MM.1S (cell line): ENCODE data around the gene PLEKHB1.
"Not testable (repeated sequence)": the region's sequence is repeated elsewhere in the genome, so short reads cannot be mapped to it uniquely, and the experiment has no call there.

ENCODE experiments used
- DNase-seq: peaks from one replicate; pipeline ENCODE4 v3.0.0-alpha.2; 2015
- H2AFZ ChIP-seq: fragments of 300-600 bp; sonication (generic); 2 replicates; pipeline ENCODE4 v1.6.0; 2016; ENCODE audit warnings: antibody characterized with exemption, low read length
- H3F3A ChIP-seq: fragments of 300-600 bp; sonication (generic); 2 replicates; pipeline ENCODE4 v1.6.1; 2016; ENCODE audit warnings: mild to moderate bottlenecking, antibody characterized with exemption, low read length, moderate library complexity, mixed read lengths; ENCODE audit not compliant: insufficient read depth
- H3K27ac ChIP-seq: fragments of 300-600 bp; sonication (generic); 2 replicates; pipeline ENCODE4 v1.5.1; 2016; ENCODE audit warnings: mild to moderate bottlenecking, low read length
- H3K27me3 ChIP-seq: fragments of 300-600 bp; sonication (generic); replicated peaks from 2 replicates; pipeline ENCODE4 v1.6.0; 2016; ENCODE audit warnings: low read length; ENCODE audit not compliant: insufficient read depth
- H3K36me3 ChIP-seq: fragments of 300-600 bp; sonication (generic); replicated peaks from 2 replicates; pipeline ENCODE4 v1.6.1; 2016; ENCODE audit warnings: mild to moderate bottlenecking, low read length, mixed read lengths; ENCODE audit not compliant: insufficient read depth
- H3K4me1 ChIP-seq: fragments of 300-600 bp; sonication (generic); 2 replicates; pipeline ENCODE4 v1.6.1; 2016; ENCODE audit warnings: low read length, mixed read lengths
- H3K4me2 ChIP-seq: fragments of 300-600 bp; sonication (generic); 2 replicates; pipeline ENCODE4 v1.6.0; 2016; ENCODE audit warnings: low read depth, low read length
- H3K4me3 ChIP-seq: fragments of 300-600 bp; sonication (generic); 2 replicates; pipeline ENCODE4 v1.5.1; 2016; ENCODE audit warnings: low read length, mixed read lengths
- H3K79me2 ChIP-seq: fragments of 300-600 bp; sonication (generic); 2 replicates; pipeline ENCODE4 v1.6.1; 2016; ENCODE audit warnings: mixed run types, low read length, mixed read lengths
- H3K9ac ChIP-seq: fragments of 300-600 bp; sonication (generic); 2 replicates; pipeline ENCODE4 v1.6.1; 2016; ENCODE audit warnings: low read length, mixed read lengths
- H3K9me2 ChIP-seq: fragments of 300-600 bp; sonication (generic); replicated peaks from 2 replicates; pipeline ENCODE4 v1.6.1; 2016; ENCODE audit warnings: mild to moderate bottlenecking, low read length, mixed read lengths; ENCODE audit not compliant: insufficient read depth
- H3K9me3 ChIP-seq: fragments of 300-600 bp; sonication (generic); replicated peaks from 2 replicates; pipeline ENCODE4 v1.6.1; 2016; ENCODE audit warnings: mild to moderate bottlenecking, low read length, mixed read lengths; ENCODE audit not compliant: insufficient read depth
- H4K20me1 ChIP-seq: fragments of 300-600 bp; sonication (generic); 2 replicates; pipeline ENCODE4 v1.6.1; 2016; ENCODE audit warnings: mild to moderate bottlenecking, low read length, moderate library complexity, mixed read lengths; ENCODE audit not compliant: insufficient read depth
- EZH2 ChIP-seq: fragments of 300-600 bp; sonication (generic); optimal IDR thresholded peaks from 2 replicates; pipeline ENCODE3; 2017; ENCODE audit warnings: low read depth, mild to moderate bottlenecking, antibody characterized with exemption, low read length, mixed read lengths
- EZH2phosphoT487 ChIP-seq: fragments of 300-600 bp; sonication (generic); IDR thresholded peaks from 2 replicates; pipeline ENCODE4 v1.6.1; 2018; ENCODE audit warnings: antibody characterized with exemption, low read length
- TF ChIP-seq, protein P1 (sequence below): fragments of 300-600 bp; sonication (generic); IDR thresholded peaks from 2 replicates; pipeline ENCODE4 v1.5.1; 2016; ENCODE audit warnings: antibody characterized with exemption, low read length, mixed read lengths

The PLEKHB1 gene

DNA sequence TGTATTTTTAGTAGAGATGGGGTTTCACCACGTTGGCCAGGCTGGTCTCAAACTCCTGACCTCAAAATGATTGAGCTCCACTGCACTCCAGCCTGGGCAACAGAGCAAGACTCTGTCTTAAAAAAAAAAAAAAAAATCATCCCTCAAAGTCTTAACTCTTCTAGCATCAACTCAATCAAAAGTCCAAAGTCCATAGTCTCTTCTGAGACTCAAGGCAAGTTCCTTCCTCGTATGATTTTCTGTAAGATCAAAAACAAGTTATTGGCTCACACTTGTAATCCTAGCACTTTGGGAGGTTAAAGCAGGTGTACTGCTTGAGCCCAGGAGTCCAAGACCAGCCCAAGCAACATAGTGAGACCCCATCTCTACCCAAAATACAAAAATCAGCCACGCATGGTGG is 24.4 kb downstream of the PLEKHB1 start:
- no peaks in the 10 kb centered on the region for H3K9me3 ChIP-seq
- H3K4me2 ChIP-seq, result no peak overlapping the region
- no peaks in the 10 kb centered on the region for H3K4me1 ChIP-seq
- TF ChIP-seq EZH2 (no peak), EZH2phosphoT487 (no peak)
- TF ChIP-seq, protein P1, sequence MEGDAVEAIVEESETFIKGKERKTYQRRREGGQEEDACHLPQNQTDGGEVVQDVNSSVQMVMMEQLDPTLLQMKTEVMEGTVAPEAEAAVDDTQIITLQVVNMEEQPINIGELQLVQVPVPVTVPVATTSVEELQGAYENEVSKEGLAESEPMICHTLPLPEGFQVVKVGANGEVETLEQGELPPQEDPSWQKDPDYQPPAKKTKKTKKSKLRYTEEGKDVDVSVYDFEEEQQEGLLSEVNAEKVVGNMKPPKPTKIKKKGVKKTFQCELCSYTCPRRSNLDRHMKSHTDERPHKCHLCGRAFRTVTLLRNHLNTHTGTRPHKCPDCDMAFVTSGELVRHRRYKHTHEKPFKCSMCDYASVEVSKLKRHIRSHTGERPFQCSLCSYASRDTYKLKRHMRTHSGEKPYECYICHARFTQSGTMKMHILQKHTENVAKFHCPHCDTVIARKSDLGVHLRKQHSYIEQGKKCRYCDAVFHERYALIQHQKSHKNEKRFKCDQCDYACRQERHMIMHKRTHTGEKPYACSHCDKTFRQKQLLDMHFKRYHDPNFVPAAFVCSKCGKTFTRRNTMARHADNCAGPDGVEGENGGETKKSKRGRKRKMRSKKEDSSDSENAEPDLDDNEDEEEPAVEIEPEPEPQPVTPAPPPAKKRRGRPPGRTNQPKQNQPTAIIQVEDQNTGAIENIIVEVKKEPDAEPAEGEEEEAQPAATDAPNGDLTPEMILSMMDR, result no peak
- H3K27me3 ChIP-seq, result no peaks in the 10 kb centered on the region
- no peak overlapping the region for H3K9ac ChIP-seq
- H3K79me2 ChIP-seq, result no peaks in the 10 kb centered on the region
- no peaks in the 10 kb centered on the region for H3K36me3 ChIP-seq
- H3F3A ChIP-seq, result no peaks in the 10 kb centered on the region
- no peaks in the 10 kb centered on the region for H3K9me2 ChIP-seq
- DNase-seq, result no peak
- H3K4me3 ChIP-seq, result no peak overlapping the region
- H2AFZ ChIP-seq, result no peak overlapping the region
- H3K27ac ChIP-seq, result no peak overlapping the region
- no peaks in the 10 kb centered on the region for H4K20me1 ChIP-seq

DNA sequence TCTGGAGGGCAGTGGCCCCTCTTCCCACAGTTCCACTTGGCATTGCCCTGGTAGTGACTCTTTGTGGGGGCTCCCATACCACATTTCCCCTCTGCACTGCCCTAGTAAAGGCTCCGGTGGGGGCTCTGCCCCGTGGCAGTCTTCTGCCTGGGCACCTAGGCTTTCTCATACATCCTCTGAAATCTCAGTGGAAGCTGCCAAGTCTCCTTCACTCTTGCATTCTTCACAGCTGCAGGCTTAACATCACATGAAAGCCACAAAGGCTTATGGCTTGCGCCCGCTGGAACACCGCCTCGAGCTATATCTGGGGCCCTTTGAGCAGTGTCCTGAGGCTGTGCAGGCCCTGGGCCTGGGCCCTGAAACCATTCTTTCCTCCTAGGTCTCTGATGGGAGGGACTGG is 25.3 kb downstream of the PLEKHB1 start:
- Histone ChIP-seq H3K27ac (no peak overlapping the region), H2AFZ (no peak overlapping the region), H3K79me2 (no peaks in the 10 kb centered on the region), H3K9me3 (no peaks in the 10 kb centered on the region), H3K27me3 (no peaks in the 10 kb centered on the region), H3K9me2 (no peaks in the 10 kb centered on the region), H3K4me3 (no peak overlapping the region), H3K4me2 (no peak overlapping the region), H3F3A (no peaks in the 10 kb centered on the region), H3K9ac (no peak overlapping the region), H4K20me1 (no peaks in the 10 kb centered on the region), H3K4me1 (no peaks in the 10 kb centered on the region), H3K36me3 (no peaks in the 10 kb centered on the region)
- no peak for DNase-seq
- TF ChIP-seq EZH2phosphoT487 (no peak), EZH2 (no peak)
- TF ChIP-seq, protein P1, result no peak

DNA sequence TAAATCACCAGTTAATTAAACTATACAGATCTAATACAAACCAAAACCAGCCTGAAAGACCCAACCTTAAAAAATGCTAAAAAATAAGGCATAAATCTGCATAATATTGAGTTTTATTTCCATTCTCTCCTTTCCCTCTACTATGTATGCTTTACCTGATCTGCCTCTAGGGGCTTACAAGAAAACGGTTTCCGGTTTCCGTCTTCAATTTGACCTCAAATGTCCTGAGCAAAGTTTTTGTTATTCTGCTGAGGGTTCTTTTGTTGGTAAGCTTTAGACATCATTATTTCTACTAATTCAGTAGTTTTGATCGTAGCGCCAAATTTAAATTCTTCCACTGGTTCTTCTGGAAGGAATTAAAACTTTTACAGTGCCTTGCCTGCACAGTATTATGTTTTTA is 30.2 kb downstream of the PLEKHB1 start:
- H2AFZ ChIP-seq, H3K27me3 ChIP-seq, H3K4me1 ChIP-seq, H3K27ac ChIP-seq, H3K4me3 ChIP-seq, H3K9me3 ChIP-seq, H3K9ac ChIP-seq, DNase-seq, H4K20me1 ChIP-seq, H3K4me2 ChIP-seq, H3K79me2 ChIP-seq, H3K9me2 ChIP-seq, H3K36me3 ChIP-seq, H3F3A ChIP-seq: not testable (repeated sequence)

DNA sequence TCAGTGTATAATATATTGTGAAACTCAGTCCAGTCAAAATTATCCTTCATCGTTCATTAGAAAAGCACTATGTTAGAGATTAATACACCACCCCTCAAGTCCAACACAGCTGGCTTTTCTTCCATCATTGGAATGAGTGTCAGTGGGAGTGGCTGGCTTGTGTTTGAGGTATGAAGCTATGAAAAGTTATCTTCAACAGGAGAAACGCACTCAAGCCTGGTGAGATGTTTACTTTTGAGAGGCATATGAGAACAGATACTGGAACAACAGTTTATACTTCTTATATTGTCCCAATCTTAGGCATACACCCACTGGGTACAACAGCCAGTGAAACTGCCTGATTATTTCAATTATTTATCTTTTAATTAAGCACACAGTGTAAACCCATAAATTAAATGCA is 34.3 kb downstream of the PLEKHB1 start:
- H3K79me2 ChIP-seq, result no peaks in the 10 kb centered on the region
- TF ChIP-seq, protein P1, result no peak
- TF ChIP-seq EZH2, result no peak
- TF ChIP-seq EZH2phosphoT487, result no peak

More for the DNA sequence above, 34.3 kb downstream of the PLEKHB1 start:
- Histone ChIP-seq H3K4me2 (no peak overlapping the region), H3K9me2 (no peaks in the 10 kb centered on the region), H3K4me3 (no peak overlapping the region), H3K9me3 (no peaks in the 10 kb centered on the region), H3K36me3 (no peaks in the 10 kb centered on the region), H4K20me1 (no peaks in the 10 kb centered on the region), H3K27ac (no peak overlapping the region), H3F3A (no peaks in the 10 kb centered on the region), H3K9ac (no peak overlapping the region), H2AFZ (no peak overlapping the region), H3K4me1 (no peaks in the 10 kb centered on the region), H3K27me3 (no peaks in the 10 kb centered on the region)
- DNase-seq, result no peak
